A673 (cell line): ENCODE data around the gene BOK. TPM values are rescaled to one million over a fixed set of nuclear protein-coding genes. Genes with fewer than 3 reads are reported as not detected.

Source experiments
- BruUV-seq: library from RNA; stranded (reverse); fragments of 400-500 nt; replicated peaks from 2 replicates; lab custom pipeline; 2021; lab: Mats Ljungman, UMichigan
- CTCF ChIA-PET: fragments of 300-600 bp; sonication (Branson Sonifier 250); formaldehyde crosslinking; loops from one replicate; lab custom pipeline; 2022; ENCODE audit warnings: antibody characterized with exemption; lab: Charles Lee
- POLR2A ChIA-PET: fragments of 300-600 bp; sonication (Branson Sonifier 250); formaldehyde crosslinking; loops from one replicate; lab custom pipeline; 2022; ENCODE audit warnings: antibody characterized with exemption; ENCODE audit not compliant: low non-redundant PET; lab: Charles Lee
- DNase-seq: peaks from one replicate; pipeline ENCODE4 v3.0.0-alpha.2; 2015; ENCODE audit warnings: low spot score
- H3K27ac ChIP-seq: fragments of 200-600 bp; sonication (generic); 2 replicates; pipeline ENCODE4 v1.5.1; 2016; ENCODE audit warnings: mixed run types, low read depth, mild to moderate bottlenecking, mixed read lengths, antibody characterized with exemption, low read length; ENCODE audit not compliant: poor library complexity, severe bottlenecking
- H3K27me3 ChIP-seq: fragments of 200-600 bp; sonication (generic); replicated peaks from 2 replicates; pipeline ENCODE4 v1.6.1; 2017; ENCODE audit warnings: mixed run types, low read depth, mild to moderate bottlenecking, mixed read lengths, antibody characterized with exemption, low read length; ENCODE audit not compliant: insufficient read depth, poor library complexity
- H3K36me3 ChIP-seq: fragments of 200-600 bp; sonication (generic); 2 replicates; pipeline ENCODE4 v1.6.1; 2016; ENCODE audit warnings: mixed run types, mild to moderate bottlenecking, mixed read lengths, antibody characterized with exemption, low read length; ENCODE audit not compliant: insufficient read depth, poor library complexity, severe bottlenecking
- H3K4me1 ChIP-seq: fragments of 200-600 bp; sonication (generic); 2 replicates; pipeline ENCODE4 v1.6.1; 2017; ENCODE audit warnings: mixed run types, mild to moderate bottlenecking, mixed read lengths, antibody characterized with exemption, low read length; ENCODE audit not compliant: insufficient read depth, poor library complexity, severe bottlenecking
- H3K4me3 ChIP-seq: fragments of 200-600 bp; sonication (generic); 2 replicates; pipeline ENCODE4 v1.5.1; 2016; ENCODE audit warnings: low read depth, mixed run types, mild to moderate bottlenecking, mixed read lengths, low read length; ENCODE audit not compliant: poor library complexity, severe bottlenecking
- H3K9me3 ChIP-seq: fragments of 200-600 bp; sonication (generic); 2 replicates; pipeline ENCODE4 v1.6.1; 2016; ENCODE audit warnings: mixed run types, low read depth, mild to moderate bottlenecking, mixed read lengths, antibody characterized with exemption, low read length; ENCODE audit not compliant: poor library complexity, severe bottlenecking
- CTCF ChIP-seq: fragments of 300-800, 200-600 bp; sonication (generic); conservative IDR thresholded peaks from 2 replicates; pipeline ENCODE4 v1.5.1; 2017; ENCODE audit warnings: low read depth, mild to moderate bottlenecking, antibody characterized with exemption, low read length, moderate library complexity, mixed read lengths
- EZH2 ChIP-seq: fragments of 200-600 bp; sonication (generic); IDR thresholded peaks from 2 replicates; pipeline ENCODE4 v1.6.1; 2017; ENCODE audit warnings: borderline replicate concordance, low read depth, mild to moderate bottlenecking, mixed read lengths, antibody characterized with exemption, low read length; ENCODE audit not compliant: poor library complexity, severe bottlenecking
- intact Hi-C: fragments of 100-400 bp; cut with micrococcal nuclease; formaldehyde crosslinking; loops from one replicate; pipeline ENCODE4 v1.10.0; 2022; ENCODE audit not compliant: unreplicated experiment
- total RNA-seq: library from RNA; stranded (reverse); gene quantifications from 2 replicates; pipeline ENCODE4 v1.2.3, GENCODE V29; 2021

Gene BOK
- total RNA-seq, 1 experiment from 2014 or later = 2.7 TPM

- no peak overlapping the region for H3K27ac ChIP-seq
- no peaks in the 10 kb centered on the region for H3K4me1 ChIP-seq
- intact Hi-C loops = no loop called here
- no peaks in the 10 kb centered on the region for H3K36me3 ChIP-seq
- no peaks in the 10 kb centered on the region for H3K27me3 ChIP-seq
- CTCF ChIA-PET = no interaction called here
- H3K9me3 ChIP-seq = peaks cover 8% of the 10 kb centered on the region
- no peak overlapping the region for H3K4me3 ChIP-seq
- POLR2A ChIA-PET = no interaction called here
- no peak for DNase-seq
- no peak for TF ChIP-seq CTCF
- no peak for TF ChIP-seq EZH2
- BruUV-seq = no TSS peak
Observed at GRCh38 chr2:241553512-241553830, 5.1 kb upstream of the BOK start.

GRCh38 chr2:241553981-241554380 is 4.6 kb upstream of the BOK start:
- ChIA-PET CTCF (no interaction called here), POLR2A (no interaction called here)
- intact Hi-C loops = no loop called here
- no peaks in the 10 kb centered on the region for H3K27me3 ChIP-seq
- no peak overlapping the region for H3K27ac ChIP-seq
- TF ChIP-seq EZH2 = no peak
- no peak for TF ChIP-seq CTCF
- no peaks in the 10 kb centered on the region for H3K4me1 ChIP-seq
- no peaks in the 10 kb centered on the region for H3K36me3 ChIP-seq
- BruUV-seq = no TSS peak
- no peak for DNase-seq
- no peak overlapping the region for H3K4me3 ChIP-seq
- H3K9me3 ChIP-seq = peaks cover 8% of the 10 kb centered on the region

GRCh38 chr2:241554610-241555322 is 3.8 kb upstream of the BOK start:
- CTCF ChIA-PET = no interaction called here
- no peak for TF ChIP-seq EZH2
- no peak for TF ChIP-seq CTCF

More at GRCh38 chr2:241554610-241555322, 3.8 kb upstream of the BOK start:
- no peak for DNase-seq
- H3K4me3 ChIP-seq = no peak overlapping the region
- peaks cover 8% of the 10 kb centered on the region for H3K9me3 ChIP-seq
- no peak overlapping the region for H3K27ac ChIP-seq
- intact Hi-C loops = no loop called here
- no peaks in the 10 kb centered on the region for H3K36me3 ChIP-seq
- no peaks in the 10 kb centered on the region for H3K4me1 ChIP-seq
- POLR2A ChIA-PET = no interaction called here
- BruUV-seq = no TSS peak
- H3K27me3 ChIP-seq = no peaks in the 10 kb centered on the region
